RCC 7860 (cell line): ENCODE measurements around the gene EGFR.

Experiments
- DNase-seq: peaks from one replicate; pipeline ENCODE4 v3.0.0-alpha.2; 2015; ENCODE audit warnings: low spot score
- FAIRE-seq: peaks from 2 replicates; lab custom pipeline; 2012; peaks lifted over from hg19 to GRCh38; lab: Jason Lieb, UNC

EGFR gene

DNA sequence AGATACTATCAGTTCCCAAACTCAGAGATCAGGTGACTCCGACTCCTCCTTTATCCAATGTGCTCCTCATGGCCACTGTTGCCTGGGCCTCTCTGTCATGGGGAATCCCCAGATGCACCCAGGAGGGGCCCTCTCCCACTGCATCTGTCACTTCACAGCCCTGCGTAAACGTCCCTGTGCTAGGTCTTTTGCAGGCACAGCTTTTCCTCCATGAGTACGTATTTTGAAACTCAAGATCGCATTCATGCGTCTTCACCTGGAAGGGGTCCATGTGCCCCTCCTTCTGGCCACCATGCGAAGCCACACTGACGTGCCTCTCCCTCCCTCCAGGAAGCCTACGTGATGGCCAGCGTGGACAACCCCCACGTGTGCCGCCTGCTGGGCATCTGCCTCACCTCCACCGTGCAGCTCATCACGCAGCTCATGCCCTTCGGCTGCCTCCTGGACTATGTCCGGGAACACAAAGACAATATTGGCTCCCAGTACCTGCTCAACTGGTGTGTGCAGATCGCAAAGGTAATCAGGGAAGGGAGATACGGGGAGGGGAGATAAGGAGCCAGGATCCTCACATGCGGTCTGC is 162.2 kb downstream of the EGFR start:
- no peak for FAIRE-seq
- no peak for DNase-seq

GRCh38 chr7:55181762-55182161 is 162.9 kb downstream of the EGFR start:
- FAIRE-seq: no peak
- no peak for DNase-seq

- DNase-seq (no peak), FAIRE-seq (no peak)
These were observed 165.1 kb downstream of the EGFR start for GRCh38 chr7:55183897-55184296.

GRCh38 chr7:55185321-55185802 is 166.5 kb downstream of the EGFR start:
- FAIRE-seq (no peak), DNase-seq (peak; percentile 42)

- FAIRE-seq (peak; percentile 99), DNase-seq (peak; percentile 98)
These were observed 167.3 kb downstream of the EGFR start for GRCh38 chr7:55185941-55186609.

- no peak for DNase-seq
- no peak for FAIRE-seq
These were observed 169.1 kb downstream of the EGFR start for GRCh38 chr7:55187701-55188491.

- no peak for FAIRE-seq
- DNase-seq: no peak
These were observed 169.8 kb downstream of the EGFR start for GRCh38 chr7:55188590-55189138.

DNA sequence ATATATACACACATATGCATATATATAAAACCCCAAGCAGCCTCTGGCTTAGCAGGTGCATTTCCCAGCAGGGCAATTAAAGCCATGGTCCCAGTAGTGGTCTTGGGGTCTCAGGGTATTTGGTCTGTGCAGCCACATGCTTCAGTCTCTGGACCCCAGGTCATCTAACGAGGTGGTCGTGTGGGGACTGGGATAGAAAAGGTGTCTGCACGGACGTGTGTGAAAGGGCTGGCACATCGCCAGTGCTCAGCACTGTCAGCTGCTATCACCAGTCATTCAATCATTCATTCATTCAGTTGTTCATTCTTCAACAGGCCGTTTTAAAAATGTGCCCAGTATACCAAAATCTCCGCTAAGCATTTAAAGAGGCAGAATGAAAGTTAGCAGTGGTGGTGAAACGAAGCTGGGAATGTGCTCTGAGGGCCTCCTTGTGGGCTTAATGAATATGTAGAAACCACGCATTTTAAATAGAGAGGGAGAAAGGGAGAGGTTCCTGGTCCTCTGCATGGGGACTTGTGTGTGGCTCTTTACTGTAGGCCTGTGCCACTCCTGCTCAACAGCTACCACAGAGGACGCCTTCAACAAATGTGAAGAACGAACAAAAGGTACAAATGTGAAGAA is 170.4 kb downstream of the EGFR start:
- FAIRE-seq (no peak), DNase-seq (no peak)

- FAIRE-seq (no peak), DNase-seq (no peak)
These were observed 171.1 kb downstream of the EGFR start for GRCh38 chr7:55189878-55190436.

DNA sequence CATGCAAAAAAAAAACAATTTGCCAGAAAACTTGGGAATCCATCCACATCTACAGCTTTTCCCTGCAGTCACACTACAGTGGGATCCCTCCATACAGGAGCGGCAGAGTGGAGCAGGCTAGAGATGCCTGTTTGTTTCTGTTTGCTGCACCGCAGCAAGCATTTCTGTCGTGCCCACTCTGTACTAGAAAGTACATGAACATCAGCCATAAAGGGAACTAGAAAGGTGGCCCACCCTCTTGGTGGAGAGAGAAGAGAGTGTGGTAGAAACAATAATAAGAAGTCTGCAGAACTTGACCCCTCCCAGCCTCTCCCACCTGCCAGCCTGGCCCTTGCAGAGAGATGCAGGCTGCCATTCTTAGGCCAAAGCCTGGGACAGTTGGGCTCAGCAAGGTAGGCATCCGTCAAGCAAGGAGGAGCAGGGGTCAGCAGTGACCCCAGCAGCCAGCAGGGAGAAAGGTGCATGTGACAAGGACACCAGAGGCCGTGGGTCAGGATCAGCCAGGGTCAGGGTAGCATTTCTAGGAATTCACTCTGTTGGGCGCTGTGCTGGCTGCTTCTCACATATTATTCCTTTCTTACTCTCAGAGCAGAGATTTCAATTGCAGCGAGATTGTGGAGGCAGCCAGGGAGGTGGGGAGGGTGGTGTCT is 171.8 kb downstream of the EGFR start:
- FAIRE-seq (no peak), DNase-seq (no peak)

GRCh38 chr7:55191161-55191925 is 172.5 kb downstream of the EGFR start:
- FAIRE-seq (peak; percentile 98), DNase-seq (peak; percentile 91)

- DNase-seq: no peak
These were observed 173.3 kb downstream of the EGFR start for GRCh38 chr7:55191926-55192692.

GRCh38 chr7:55192723-55193122 is 173.9 kb downstream of the EGFR start:
- FAIRE-seq: no peak
- peak; percentile 69 for DNase-seq

More at GRCh38 chr7:55191926-55192692, 173.3 kb downstream of the EGFR start:
- FAIRE-seq: no peak

GRCh38 chr7:55193245-55193644 is 174.4 kb downstream of the EGFR start:
- FAIRE-seq (no peak), DNase-seq (no peak)

DNA sequence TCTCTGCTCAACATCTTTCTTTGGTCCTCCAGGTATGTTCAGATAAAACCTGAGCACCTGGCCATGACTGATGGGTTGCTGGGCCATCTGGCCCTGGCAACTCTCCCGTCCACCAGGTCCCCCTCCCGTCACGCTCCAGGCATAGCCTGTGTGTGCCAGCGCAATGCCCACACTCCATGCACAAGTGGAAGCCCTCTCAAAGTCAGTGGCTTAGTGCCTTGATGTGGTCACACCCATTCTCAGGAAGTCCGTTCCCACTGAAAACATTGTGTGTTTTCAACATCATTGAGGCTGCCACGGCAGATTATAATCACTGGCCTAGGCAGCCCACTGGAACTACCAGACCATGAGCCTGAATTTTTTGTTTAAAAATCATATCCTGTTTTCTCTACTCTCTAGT is 175.7 kb downstream of the EGFR start:
- DNase-seq: no peak
- FAIRE-seq: no peak

- FAIRE-seq (no peak), DNase-seq (no peak)
These were observed 180.0 kb downstream of the EGFR start for GRCh38 chr7:55198634-55199392.

DNA sequence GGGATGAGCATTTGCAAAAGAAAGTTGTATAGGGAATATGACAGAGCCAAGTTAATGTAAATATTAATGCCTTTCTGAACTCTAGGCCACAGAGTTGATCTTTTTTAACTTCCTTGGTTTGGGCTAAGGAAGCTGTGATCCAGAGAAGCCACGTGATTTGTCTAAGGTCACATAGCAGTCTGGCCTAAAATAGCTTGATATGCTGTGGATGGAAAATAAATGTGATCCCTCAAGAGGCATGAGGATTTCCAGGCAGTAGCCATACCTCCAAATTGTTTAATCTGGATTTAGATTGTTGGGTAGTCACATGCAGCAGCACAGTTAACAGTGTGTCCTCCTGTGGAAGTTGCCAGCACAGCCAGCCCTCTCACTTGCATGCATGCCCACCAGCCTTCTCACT is 180.6 kb downstream of the EGFR start:
- FAIRE-seq (no peak), DNase-seq (no peak)

DNA sequence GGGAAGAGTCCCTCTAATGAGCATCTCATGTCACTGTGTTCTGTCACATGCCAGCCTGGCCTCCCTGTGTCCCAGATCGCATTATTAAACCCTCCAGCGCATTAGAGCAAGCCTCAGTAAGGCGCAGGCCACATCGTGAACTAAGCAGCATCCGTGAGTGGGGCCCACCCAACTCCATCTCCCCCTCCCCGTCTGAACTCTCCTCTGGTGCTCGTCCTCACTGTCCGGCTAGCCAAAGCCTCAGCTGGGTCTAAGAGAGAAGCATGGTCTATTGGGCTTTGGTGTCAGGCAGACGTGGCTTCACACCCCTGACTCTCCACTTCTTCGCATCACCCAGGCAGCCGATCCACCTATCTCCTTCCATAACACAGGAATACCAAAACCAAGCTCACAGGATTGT is 181.6 kb downstream of the EGFR start:
- FAIRE-seq: no peak

More for the DNA sequence above, 181.6 kb downstream of the EGFR start:
- no peak for DNase-seq
